ENCODE data around the gene HPSE. TPM values are rescaled to one million over a fixed set of nuclear protein-coding genes. Genes with fewer than 3 reads are reported as not detected.
"Not testable (repeated sequence)": the region's sequence is repeated elsewhere in the genome, so short reads cannot be mapped to it uniquely, and the experiment has no call there.

Gene HPSE
- total RNA-seq, 2 donors from 2014 or later: 0.82 to 1.5 TPM

DNA sequence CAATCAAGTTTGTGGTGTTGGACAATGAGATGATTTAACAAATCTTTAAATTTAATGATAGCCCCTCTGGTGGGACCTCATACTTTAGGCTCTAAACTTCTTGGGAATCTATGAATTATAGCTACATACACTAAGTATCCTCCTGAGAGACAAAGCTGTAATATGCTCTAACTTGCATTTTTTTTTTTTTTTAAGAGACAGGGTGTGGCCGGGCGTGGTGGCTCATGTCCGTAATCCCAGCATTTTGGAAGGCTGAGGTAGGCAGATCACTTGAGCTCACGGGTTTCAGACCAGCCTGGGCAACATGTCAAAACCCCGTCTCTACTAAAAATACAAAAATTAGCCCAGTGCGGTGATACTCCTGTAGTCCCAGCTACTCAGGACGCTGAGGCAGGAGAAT lies 26.7 kb downstream of the HPSE start:
- no peak for DNase-seq (ENCODE audit: low spot score)
- Histone ChIP-seq H3K4me1 (replicated peaks) (no peaks in the 10 kb centered on the region), H3K27ac (no peak overlapping the region), H3K4me3 (no peak overlapping the region), H3K9me3 (no peaks in the 10 kb centered on the region), H3K36me3 (no peaks in the 10 kb centered on the region), H3K27me3 (replicated peaks; ENCODE audit: insufficient read depth) (no peaks in the 10 kb centered on the region)
- intact Hi-C loops (cut with DNase I): no loop called here
- no peak for TF ChIP-seq POLR2A (IDR thresholded peaks at IDR 0.05)
- TF ChIP-seq, protein P1, sequence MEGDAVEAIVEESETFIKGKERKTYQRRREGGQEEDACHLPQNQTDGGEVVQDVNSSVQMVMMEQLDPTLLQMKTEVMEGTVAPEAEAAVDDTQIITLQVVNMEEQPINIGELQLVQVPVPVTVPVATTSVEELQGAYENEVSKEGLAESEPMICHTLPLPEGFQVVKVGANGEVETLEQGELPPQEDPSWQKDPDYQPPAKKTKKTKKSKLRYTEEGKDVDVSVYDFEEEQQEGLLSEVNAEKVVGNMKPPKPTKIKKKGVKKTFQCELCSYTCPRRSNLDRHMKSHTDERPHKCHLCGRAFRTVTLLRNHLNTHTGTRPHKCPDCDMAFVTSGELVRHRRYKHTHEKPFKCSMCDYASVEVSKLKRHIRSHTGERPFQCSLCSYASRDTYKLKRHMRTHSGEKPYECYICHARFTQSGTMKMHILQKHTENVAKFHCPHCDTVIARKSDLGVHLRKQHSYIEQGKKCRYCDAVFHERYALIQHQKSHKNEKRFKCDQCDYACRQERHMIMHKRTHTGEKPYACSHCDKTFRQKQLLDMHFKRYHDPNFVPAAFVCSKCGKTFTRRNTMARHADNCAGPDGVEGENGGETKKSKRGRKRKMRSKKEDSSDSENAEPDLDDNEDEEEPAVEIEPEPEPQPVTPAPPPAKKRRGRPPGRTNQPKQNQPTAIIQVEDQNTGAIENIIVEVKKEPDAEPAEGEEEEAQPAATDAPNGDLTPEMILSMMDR (IDR thresholded peaks at IDR 0.05): no peak
- 90% methylated on average over 7 of the region's 7 CpGs for WGBS

GRCh38 chr4:83305187-83305586 lies 29.5 kb downstream of the HPSE start:
- Histone ChIP-seq H3K36me3 (no peaks in the 10 kb centered on the region), H3K27ac (no peak overlapping the region), H3K4me1 (replicated peaks) (no peaks in the 10 kb centered on the region), H3K27me3 (replicated peaks; ENCODE audit: insufficient read depth) (no peaks in the 10 kb centered on the region), H3K4me3 (no peak overlapping the region), H3K9me3 (no peaks in the 10 kb centered on the region)
- WGBS: 98% methylated on average over 2 of the region's 2 CpGs
- TF ChIP-seq POLR2A (IDR thresholded peaks at IDR 0.05) (no peak), POLR2AphosphoS5 (IDR thresholded peaks at IDR 0.05) (no peak)
- TF ChIP-seq, protein P1 (IDR thresholded peaks at IDR 0.05): no peak
- DNase-seq (ENCODE audit: low spot score): no peak
- intact Hi-C loops (cut with DNase I): no loop called here

- intact Hi-C loops (cut with DNase I): no loop called here
- 72% methylated on average over 3 of the region's 3 CpGs for WGBS
- Histone ChIP-seq H3K27me3 (replicated peaks; ENCODE audit: insufficient read depth) (no peaks in the 10 kb centered on the region), H3K27ac (no peak overlapping the region), H3K4me1 (replicated peaks) (no peaks in the 10 kb centered on the region), H3K9me3 (no peaks in the 10 kb centered on the region), H3K36me3 (no peaks in the 10 kb centered on the region), H3K4me3 (no peak overlapping the region)
- no peak for TF ChIP-seq POLR2AphosphoS5 (IDR thresholded peaks at IDR 0.05)
- no peak for TF ChIP-seq POLR2A (IDR thresholded peaks at IDR 0.05)
- TF ChIP-seq, protein P1 (IDR thresholded peaks at IDR 0.05): no peak
- DNase-seq (ENCODE audit: low spot score): no peak
These were observed 36.9 kb downstream of the HPSE start for GRCh38 chr4:83297548-83298260.

DNA sequence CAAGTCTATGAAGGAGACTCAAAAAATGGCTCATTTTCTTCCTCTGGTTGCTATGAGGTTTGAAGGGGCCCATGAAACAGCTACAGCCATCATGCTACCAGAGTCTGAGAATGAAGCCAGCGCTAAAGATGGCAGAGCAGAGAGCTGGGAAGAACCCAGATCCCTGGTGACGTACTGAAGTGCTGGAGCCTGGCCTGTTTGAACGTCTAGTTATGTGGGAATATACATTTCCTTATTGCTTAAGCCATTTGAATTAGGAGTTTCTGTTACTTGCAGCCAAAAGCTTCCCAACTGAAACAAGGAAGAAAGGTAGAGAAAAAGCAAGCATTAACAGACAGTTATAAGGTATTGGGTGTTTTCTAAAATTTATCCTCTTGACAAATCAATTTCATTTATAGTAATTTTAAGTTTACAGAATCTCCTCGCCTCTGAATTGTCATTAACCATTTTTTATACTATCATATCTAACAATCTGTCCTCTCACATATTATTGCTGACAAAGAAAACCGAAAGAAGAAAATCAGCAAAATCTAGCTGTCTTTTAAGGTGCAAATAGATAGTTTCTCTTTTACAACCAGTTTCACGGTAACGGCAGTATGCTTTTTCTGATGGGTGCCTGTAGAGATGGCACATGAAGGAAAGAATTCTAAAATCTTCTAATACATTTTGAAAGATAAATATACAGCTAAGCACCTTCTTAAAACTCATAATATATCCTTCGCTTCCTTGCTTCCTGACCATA lies 41.2 kb downstream of the HPSE start:
- no peak overlapping the region for H3K4me3 ChIP-seq

DNA sequence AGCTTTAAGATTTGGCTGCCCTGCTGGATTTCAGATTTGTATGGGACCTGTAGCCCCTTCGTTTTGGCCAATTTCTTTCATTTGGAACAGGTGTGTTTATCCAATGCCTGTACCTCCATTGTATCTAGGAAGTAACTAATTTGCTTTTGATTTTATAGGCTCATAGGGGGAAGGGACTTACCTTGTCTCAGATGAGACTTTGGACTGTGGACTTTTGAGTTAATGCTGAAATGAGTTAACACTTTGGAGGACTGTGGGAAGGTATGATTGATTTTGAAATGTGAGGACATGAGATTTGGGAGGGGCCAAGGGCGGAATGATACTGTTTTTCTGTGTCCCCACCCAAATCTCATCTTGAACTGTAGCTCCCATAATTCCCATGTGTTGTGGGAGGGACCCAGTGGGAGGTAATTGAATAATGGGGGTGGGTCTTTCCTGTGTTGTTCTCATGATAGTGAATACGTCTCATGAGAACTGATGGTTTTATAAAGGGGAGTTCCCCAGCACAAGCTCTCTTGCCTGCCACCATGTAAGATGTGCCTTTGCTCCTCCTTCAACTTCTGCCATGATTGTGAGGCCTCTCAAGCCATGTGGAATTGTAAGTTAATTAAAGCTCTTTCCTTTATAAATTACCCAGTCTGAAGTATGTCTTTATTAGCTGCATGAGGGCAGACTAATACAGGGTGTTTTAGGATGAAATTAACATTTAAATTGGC lies 44.4 kb downstream of the HPSE start:
- H3K4me1 ChIP-seq (replicated peaks); H3K36me3 ChIP-seq; H3K27ac ChIP-seq; H3K9me3 ChIP-seq; DNase-seq (ENCODE audit: low spot score); H3K27me3 ChIP-seq (replicated peaks; ENCODE audit: insufficient read depth); H3K4me3 ChIP-seq; intact Hi-C loops (cut with DNase I): not testable (repeated sequence)
- WGBS: 71% methylated on average over 3 of the region's 3 CpGs

More for the DNA sequence above, 41.2 kb downstream of the HPSE start:
- TF ChIP-seq POLR2A (IDR thresholded peaks at IDR 0.05) (no peak), POLR2AphosphoS5 (IDR thresholded peaks at IDR 0.05) (no peak)
- TF ChIP-seq, protein P1 (IDR thresholded peaks at IDR 0.05): no peak
- Histone ChIP-seq H3K27ac (no peak overlapping the region), H3K36me3 (no peaks in the 10 kb centered on the region), H3K9me3 (no peaks in the 10 kb centered on the region), H3K4me1 (replicated peaks) (no peaks in the 10 kb centered on the region), H3K27me3 (replicated peaks; ENCODE audit: insufficient read depth) (no peaks in the 10 kb centered on the region)
- intact Hi-C loops (cut with DNase I): no loop called here
- WGBS: 75% methylated on average over 8 of the region's 8 CpGs
- DNase-seq (ENCODE audit: low spot score): no peak

DNA sequence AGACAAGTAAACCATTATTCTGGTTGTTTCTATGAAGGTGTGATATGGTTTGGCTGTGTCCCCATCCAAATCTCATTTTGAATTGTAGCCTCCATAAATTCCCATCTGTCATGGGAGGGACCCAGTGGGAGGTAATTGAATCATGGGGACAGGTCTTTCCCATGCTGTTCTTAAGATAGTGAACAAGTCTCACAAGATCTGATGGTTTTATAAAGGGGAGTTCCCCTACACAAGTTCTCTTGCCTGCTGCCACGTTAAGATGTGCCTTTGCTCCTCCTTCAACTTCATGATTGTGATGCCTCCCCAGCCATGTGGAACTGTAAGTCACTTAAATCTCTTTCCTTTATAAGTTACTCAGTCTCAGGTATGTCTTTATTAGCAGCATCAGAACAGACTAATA lies 46.3 kb downstream of the HPSE start:
- not testable (repeated sequence) for DNase-seq (ENCODE audit: low spot score); H3K36me3 ChIP-seq; H3K27ac ChIP-seq; H3K9me3 ChIP-seq; H3K4me1 ChIP-seq (replicated peaks); H3K27me3 ChIP-seq (replicated peaks; ENCODE audit: insufficient read depth); H3K4me3 ChIP-seq
- intact Hi-C loops (cut with DNase I): loop anchor here (10.0 kb wide), 1 partner anchor 346 kb away; no protein-coding TSS in a partner anchor
- WGBS: 46% methylated on average over 1 of the region's 1 CpG
